ENCODE results near the gene INSC. TPM values are rescaled to one million over a fixed set of nuclear protein-coding genes. Genes with fewer than 3 reads are reported as not detected.

The INSC gene
- total and polyA plus RNA-seq, 2 of the 8 experiments (the other 6 are each of a cell fraction or from before 2014, with no cell fraction given), result 0.58 to 0.59 TPM

DNA sequence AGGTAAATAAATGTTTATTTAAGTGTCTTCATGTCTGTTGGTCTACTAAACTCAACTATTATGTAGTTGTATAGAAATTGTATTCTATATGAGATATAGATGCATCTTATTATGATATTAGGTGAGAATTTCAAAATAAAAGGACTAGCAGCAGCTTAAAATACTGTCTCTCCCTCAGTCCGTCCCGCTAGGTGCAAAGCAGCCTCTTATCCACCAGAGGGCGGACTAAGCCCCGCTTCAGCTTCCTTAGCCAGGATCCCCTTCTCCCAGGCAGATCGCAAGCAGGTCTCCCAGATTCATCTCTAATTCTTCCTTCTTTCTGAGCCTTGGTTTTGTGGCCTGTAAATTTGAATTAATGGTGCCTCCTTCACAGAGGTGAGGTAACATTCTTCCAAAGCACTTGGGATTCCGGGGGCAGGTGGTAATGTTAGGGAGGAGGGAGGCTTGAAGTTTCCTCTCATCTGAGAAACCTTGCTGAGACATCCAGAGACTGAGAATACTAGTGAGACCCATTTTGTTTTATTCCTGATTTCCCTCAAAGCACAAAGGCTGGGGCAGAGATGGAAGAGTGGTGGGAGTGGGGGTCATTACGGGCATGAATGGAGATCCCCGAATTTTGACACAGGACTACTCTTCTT lies 13.5 kb upstream of the INSC start (continued):
- TF ChIP-seq, protein P1, sequence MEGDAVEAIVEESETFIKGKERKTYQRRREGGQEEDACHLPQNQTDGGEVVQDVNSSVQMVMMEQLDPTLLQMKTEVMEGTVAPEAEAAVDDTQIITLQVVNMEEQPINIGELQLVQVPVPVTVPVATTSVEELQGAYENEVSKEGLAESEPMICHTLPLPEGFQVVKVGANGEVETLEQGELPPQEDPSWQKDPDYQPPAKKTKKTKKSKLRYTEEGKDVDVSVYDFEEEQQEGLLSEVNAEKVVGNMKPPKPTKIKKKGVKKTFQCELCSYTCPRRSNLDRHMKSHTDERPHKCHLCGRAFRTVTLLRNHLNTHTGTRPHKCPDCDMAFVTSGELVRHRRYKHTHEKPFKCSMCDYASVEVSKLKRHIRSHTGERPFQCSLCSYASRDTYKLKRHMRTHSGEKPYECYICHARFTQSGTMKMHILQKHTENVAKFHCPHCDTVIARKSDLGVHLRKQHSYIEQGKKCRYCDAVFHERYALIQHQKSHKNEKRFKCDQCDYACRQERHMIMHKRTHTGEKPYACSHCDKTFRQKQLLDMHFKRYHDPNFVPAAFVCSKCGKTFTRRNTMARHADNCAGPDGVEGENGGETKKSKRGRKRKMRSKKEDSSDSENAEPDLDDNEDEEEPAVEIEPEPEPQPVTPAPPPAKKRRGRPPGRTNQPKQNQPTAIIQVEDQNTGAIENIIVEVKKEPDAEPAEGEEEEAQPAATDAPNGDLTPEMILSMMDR (IDR thresholded peaks at IDR 0.05; ENCODE audit: control extremely low read depth in 1 of 3, insufficient read depth in 1 of 3, low read depth in 1 of 3, low read length in 3 of 3), result peak; percentile 87 to 95 (median 94)
